RCC 7860 (cell line): Measurements from ENCODE around the gene CBFA2T2.
"Not testable (repeated sequence)": the region's sequence is repeated elsewhere in the genome, so short reads cannot be mapped to it uniquely, and the experiment has no call there.

ENCODE experiments used
- DNase-seq: peaks from one replicate; pipeline ENCODE4 v3.0.0-alpha.2; 2015; ENCODE audit warnings: low spot score
- FAIRE-seq: peaks from 2 replicates; lab custom pipeline; 2012; peaks lifted over from hg19 to GRCh38; lab: Jason Lieb, UNC

CBFA2T2 gene

GRCh38 chr20:33470457-33470856 is 19.4 kb upstream of the CBFA2T2 start:
- no peak for DNase-seq
- no peak for FAIRE-seq

GRCh38 chr20:33470866-33471265 is 19.0 kb upstream of the CBFA2T2 start:
- no peak for DNase-seq
- no peak for FAIRE-seq

GRCh38 chr20:33472868-33473435 is 16.9 kb upstream of the CBFA2T2 start:
- no peak for DNase-seq
- no peak for FAIRE-seq

DNA sequence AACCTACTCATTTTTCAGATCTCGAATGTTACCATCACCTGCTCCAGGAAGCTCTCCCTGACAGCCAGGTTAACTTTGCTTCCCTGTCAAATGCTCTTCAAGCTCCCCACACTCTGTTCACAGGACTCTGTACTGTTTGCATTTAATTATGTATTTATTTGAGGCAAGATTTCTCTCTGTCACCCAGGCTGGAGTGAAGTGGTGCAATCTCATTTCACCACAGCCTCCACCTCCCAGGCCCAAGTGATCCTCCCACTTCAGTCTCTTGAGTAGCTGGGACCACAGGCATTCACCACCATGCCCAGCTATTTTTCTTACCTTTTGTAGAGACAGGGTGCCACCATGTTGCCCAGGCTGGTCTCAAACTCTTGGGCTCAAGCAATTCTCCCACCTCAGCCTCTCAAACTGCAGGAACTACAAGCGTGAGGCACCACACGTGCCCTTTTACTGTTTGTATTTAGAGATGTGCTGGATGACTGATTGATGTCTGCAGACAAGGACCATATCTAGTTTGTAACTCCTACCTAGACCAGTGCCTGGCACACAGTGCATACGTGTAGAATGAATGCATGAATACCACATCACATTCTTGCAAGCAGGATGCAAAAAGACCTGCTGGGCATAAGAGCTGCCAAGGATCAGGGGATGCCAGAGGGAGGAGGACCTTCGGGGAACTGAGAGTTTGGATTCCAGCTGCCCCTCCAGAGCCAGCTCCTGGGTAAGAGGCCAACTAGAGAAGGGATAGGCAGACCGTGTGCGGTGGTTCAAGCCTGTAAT is 15.6 kb upstream of the CBFA2T2 start:
- DNase-seq (no peak), FAIRE-seq (no peak)

GRCh38 chr20:33474963-33475362 is 14.9 kb upstream of the CBFA2T2 start:
- FAIRE-seq (no peak), DNase-seq (no peak)

DNA sequence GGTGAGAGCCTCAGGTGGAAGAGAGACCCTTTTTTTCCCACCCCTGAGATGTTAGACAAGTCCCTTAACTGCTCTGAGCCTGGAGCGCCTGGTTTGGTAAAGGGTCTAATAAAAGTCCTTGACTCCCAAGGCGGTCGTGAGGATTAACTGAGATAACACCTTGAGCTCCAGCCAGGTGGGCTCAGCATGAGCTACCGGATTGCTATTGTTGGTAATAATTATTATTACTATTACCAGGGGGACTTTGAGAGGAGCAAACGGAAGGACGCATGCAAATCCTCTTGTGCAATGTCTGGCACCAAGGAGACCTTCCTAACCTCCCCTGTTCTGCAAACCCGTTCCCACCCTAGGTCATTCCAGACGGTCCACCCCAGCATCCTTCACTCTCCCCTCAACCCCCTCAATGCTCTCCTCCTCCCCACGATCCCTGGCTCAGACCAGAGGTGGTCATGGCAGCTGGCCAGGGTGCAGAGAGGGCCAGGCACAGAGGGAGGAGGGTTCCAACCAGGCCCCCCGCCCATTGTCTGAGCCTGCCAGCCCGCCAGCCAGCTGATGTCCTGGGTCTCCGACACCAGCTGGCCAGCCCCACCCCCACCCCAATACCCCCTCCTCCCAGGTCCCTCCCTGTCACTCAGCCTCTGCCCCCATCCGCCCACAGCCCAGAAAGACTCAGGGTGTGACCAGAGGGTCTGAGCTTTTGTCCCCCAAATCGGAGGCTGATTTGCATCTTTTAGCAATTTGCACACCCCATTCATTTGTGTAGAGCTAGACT is 14.3 kb upstream of the CBFA2T2 start:
- no peak for DNase-seq
- no peak for FAIRE-seq

GRCh38 chr20:33477386-33478234 is 12.3 kb upstream of the CBFA2T2 start:
- DNase-seq (no peak), FAIRE-seq (no peak)

- FAIRE-seq (no peak), DNase-seq (no peak)
Measured at GRCh38 chr20:33480048-33480447, 9.8 kb upstream of the CBFA2T2 start.

GRCh38 chr20:33481431-33481941 is 8.4 kb upstream of the CBFA2T2 start:
- no peak for FAIRE-seq
- DNase-seq = no peak

- DNase-seq (no peak), FAIRE-seq (no peak)
Measured at GRCh38 chr20:33482581-33482980, 7.3 kb upstream of the CBFA2T2 start.

DNA sequence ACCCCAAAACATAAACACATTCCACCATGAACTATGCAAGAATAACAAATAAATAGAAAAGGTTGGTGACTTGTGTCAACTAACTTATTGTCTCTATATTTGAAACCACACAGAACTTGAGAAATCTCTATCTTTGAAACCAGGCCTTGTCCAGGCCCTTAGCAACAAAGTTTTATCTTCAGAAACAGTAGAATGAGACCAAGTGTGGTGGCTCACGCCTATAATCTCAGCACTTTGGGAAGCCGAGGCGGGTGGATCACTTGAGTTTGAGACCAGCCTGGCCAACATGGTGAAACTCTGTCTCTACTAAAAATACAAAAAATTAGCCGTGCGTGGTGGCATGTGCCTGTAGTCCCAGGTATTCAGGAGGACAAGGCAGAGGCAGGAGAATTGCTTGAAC is 6.7 kb upstream of the CBFA2T2 start:
- DNase-seq, FAIRE-seq: not testable (repeated sequence)

DNA sequence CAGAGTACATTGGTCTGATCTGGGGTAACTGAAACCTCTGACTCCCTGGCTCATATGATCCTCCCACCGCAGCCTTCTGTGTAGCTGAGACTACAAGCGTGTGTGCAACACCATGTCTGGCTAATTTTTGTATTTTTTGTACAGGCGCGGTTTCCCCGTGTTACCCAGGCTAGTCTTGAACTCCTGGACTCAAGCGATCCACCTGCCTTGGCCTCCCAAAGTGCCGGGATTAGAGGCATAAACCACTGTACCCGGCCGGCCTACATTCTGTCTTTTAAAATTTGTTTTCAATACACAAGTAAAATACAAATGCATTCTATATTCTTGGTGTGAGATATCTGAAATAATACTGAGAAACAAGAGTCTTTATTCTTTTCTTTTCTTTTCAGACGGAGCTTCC is 1.7 kb upstream of the CBFA2T2 start:
- FAIRE-seq (no peak), DNase-seq (no peak)

- DNase-seq, FAIRE-seq: not testable (repeated sequence)
Measured at GRCh38 chr20:33488661-33489494, 1.0 kb upstream of the CBFA2T2 start.

DNA sequence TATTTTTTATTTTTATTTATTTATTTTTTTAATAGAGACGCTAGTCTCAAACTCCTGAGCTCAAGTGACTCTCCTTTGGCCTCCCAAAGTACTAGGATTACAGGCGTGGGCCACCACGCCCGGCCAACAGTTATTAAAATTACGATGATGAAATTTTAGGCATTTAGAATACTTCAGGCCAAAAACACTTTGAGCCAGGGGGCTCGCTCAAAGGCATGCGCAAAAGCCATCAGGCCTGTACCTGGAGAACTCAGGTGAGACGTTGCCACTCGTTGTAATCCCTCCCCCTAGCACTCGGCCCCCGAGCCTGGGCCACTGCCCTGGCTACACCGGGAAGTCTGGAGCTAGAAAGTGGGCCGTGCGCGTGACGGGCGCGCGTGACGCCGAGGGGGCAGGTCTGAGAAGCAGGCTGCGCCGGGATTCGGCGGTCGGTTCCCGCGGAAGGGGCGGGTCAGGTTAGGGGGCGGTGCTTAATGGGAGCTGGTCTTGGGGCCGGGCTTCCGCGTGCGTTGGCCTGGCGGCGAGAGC is 337 bp upstream of the CBFA2T2 start:
- peak; percentile 94 for DNase-seq
- peak; percentile 54 for FAIRE-seq

DNA sequence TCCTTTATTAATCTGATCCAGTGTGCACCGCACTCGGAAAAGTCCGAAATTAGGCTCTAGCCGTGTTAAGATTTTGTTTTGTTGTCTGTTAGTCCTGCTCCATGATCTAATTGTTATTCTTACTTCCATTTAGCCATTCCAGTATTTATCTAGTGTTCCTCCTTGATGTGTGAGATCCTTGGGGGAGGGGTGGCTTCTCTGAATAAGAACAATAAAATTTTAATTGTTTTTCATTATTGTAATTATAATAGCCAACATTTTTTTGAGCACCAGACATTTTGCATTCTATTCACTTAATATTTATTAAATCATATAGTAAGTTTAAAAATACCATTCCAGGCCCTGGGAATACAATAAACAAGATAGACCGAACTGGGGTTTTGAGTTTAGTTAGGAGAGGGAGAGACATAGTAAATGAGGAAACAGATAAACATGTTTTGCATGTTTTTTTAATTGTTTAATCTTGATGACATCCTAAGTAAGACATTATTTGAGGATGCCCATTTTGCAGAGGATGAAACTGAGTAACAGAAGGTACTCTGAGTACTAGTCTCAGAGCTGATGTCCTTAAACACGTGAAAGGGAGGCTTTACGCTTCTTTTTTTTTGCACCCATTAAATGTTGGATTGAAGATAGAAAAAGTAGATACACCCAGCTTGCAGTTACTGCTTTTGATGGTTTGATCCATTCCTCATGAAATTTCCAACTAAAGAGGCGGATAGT is 1.2 kb downstream of the CBFA2T2 start:
- FAIRE-seq (peak; percentile 24), DNase-seq (no peak)

GRCh38 chr20:33493076-33493766 is 3.3 kb downstream of the CBFA2T2 start:
- no peak for DNase-seq
- no peak for FAIRE-seq

DNA sequence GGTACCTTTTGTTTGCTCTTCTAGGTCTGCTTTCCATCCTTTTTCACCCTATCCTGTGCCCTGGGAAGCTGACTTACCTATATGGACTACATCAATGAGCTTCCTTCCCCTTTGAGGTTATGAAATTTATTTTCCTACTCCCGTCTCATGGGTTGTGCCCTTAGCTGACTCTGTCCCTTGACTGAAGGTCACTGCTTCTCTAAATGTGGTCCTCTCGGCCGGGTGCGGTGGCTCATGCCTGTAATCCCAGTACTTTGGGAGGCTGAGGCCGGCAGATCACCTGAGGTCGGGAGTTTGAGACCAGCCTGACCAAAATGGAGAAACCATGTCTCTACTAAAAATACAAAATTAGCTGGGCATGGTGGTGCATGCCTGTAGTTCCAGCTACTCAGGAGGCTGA is 6.9 kb downstream of the CBFA2T2 start:
- not testable (repeated sequence) for DNase-seq, FAIRE-seq

- FAIRE-seq (no peak), DNase-seq (no peak)
Measured at GRCh38 chr20:33499355-33499754, 9.5 kb downstream of the CBFA2T2 start.
